Daoy (cell line): ENCODE data around the gene BMP7. TPM values are rescaled to one million over a fixed set of nuclear protein-coding genes. Genes with fewer than 3 reads are reported as not detected.

Experiments used
- DNase-seq: peaks from one replicate; pipeline ENCODE4 v3.0.0-alpha.2; 2015; ENCODE audit warnings: low read depth
- total RNA-seq: library from RNA; depleted of rRNA; stranded (reverse); fragments of >200 nt; shearing (Covaris generic); gene quantifications from 2 replicates; pipeline ENCODE4 v1.2.3, GENCODE V29; 2014; rRNA removed

BMP7 gene
- total RNA-seq: 11.5 and 12.7 TPM in 2 replicates

GRCh38 chr20:57266291-57267157 lies at the start of gene BMP7:
Gene BMP7, minus strand, starts transcription at chr20:57266641. Its CDS starts 519 bp downstream, at chr20:57266122.
- peak; percentile 69 for DNase-seq

- DNase-seq: no peak
Observed at GRCh38 chr20:57315976-57316480, 49.6 kb upstream of the BMP7 start.

- no peak for DNase-seq
Observed at GRCh38 chr20:57315083-57315975, 48.9 kb upstream of the BMP7 start.

- DNase-seq: no peak
Observed at GRCh38 chr20:57313951-57314350, 47.5 kb upstream of the BMP7 start.

- DNase-seq: no peak
Observed at GRCh38 chr20:57313230-57313629, 46.8 kb upstream of the BMP7 start.

GRCh38 chr20:57312138-57312537 lies 45.7 kb upstream of the BMP7 start:
- no peak for DNase-seq

GRCh38 chr20:57310821-57311514 lies 44.5 kb upstream of the BMP7 start:
- no peak for DNase-seq

- DNase-seq: no peak
Observed at GRCh38 chr20:57309544-57310115, 43.2 kb upstream of the BMP7 start.

- no peak for DNase-seq
Observed at GRCh38 chr20:57308451-57309271, 42.2 kb upstream of the BMP7 start.

- no peak for DNase-seq
Observed at GRCh38 chr20:57306747-57307146, 40.3 kb upstream of the BMP7 start.

- DNase-seq: no peak
Observed at GRCh38 chr20:57301026-57301425, 34.6 kb upstream of the BMP7 start.

- DNase-seq: no peak
Observed at GRCh38 chr20:57298457-57298856, 32.0 kb upstream of the BMP7 start.

GRCh38 chr20:57294550-57294949 lies 28.1 kb upstream of the BMP7 start:
- no peak for DNase-seq

GRCh38 chr20:57293995-57294394 lies 27.6 kb upstream of the BMP7 start:
- no peak for DNase-seq

GRCh38 chr20:57292611-57293010 lies 26.2 kb upstream of the BMP7 start:
- no peak for DNase-seq

- DNase-seq: no peak
Observed at GRCh38 chr20:57291694-57292093, 25.3 kb upstream of the BMP7 start.

- DNase-seq: no peak
Observed at GRCh38 chr20:57291003-57291402, 24.6 kb upstream of the BMP7 start.

GRCh38 chr20:57290178-57290484 lies 23.7 kb upstream of the BMP7 start:
- no peak for DNase-seq

GRCh38 chr20:57289391-57290177 lies 23.1 kb upstream of the BMP7 start:
- DNase-seq: no peak
